ENCODE data around the gene LARP4B.

DNA sequence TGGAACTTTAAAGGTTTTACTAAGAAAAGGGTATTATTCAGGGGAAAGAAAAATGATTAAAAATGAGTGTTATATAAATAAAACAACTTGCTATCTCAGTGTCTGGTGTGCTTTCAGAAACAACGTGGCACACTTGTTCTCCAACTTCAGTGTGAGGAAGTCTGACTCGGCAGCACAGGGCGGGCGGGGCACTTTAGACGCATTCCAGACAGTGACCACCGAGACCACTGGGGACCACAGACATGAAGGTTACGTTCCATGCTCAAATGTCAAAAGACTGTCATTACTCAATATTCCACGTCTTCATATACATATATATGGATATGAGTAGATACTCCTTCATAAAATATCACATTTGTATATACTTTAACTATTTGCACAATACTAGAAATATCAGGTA lies 87.0 kb downstream of the LARP4B start:
- no peak for TF ChIP-seq CTCF (IDR thresholded peaks at IDR 0.05)
- no peak for TF ChIP-seq POLR2AphosphoS5 (IDR thresholded peaks at IDR 0.05)
- TF ChIP-seq POLR2A (IDR thresholded peaks at IDR 0.05): no peak

Measured in stomach (tissue), 4 donors.